ENCODE data around the gene COX5B.
"Not testable (repeated sequence)": the region's sequence is repeated elsewhere in the genome, so short reads cannot be mapped to it uniquely, and the experiment has no call there.

COX5B gene

GRCh38 chr2:97663962-97664635 is 18.2 kb downstream of the COX5B start, which contains the start of gene ACTR1B:
ACTR1B (minus strand) TSS chr2:97664044; CDS start chr2:97663890, 154 bp downstream.
- Histone ChIP-seq H3K9me3 (ENCODE audit: severe bottlenecking) (no peaks in the 10 kb centered on the region), H3K4me1 (ENCODE audit: insufficient read depth, poor library complexity, severe bottlenecking) (no peaks in the 10 kb centered on the region), H3K4me3 (ENCODE audit: severe bottlenecking) (peak within 1 kb of the TSS; percentile 85), H3K27me3 (ENCODE audit: insufficient read depth, poor library complexity, severe bottlenecking) (no peaks in the 10 kb centered on the region), H3K36me3 (ENCODE audit: low read depth) (peaks cover 15% of the 10 kb centered on the region), H3K27ac (ENCODE audit: poor library complexity, severe bottlenecking) (peak within 1 kb of the TSS; percentile 88)
- DNase-seq (ENCODE audit: low spot score) (peak; percentile 97), ATAC-seq (ENCODE audit: low read depth) (peak; percentile 86)
- peak; percentile 77 for TF ChIP-seq CTCF (IDR thresholded peaks at IDR 0.05; ENCODE audit: poor library complexity, severe bottlenecking)

DNA sequence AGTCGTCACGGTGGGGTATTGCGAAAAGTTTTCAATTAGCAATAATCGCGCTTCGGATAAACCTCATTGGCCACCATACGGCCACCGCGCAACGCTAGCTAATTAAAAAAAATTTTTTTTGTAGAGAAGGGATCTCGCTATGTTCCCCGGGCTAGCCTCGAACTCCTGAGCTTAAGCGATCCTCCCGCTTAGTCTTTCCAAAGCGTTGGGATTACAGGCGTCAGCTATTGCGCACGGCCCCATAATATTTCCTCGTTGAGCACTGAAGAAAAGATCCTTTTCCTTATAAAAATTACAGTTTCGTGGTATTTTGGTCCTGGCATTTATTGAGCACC is 18.7 kb downstream of the COX5B start:
- peak overlapping the region; percentile 88 for H3K27ac ChIP-seq (ENCODE audit: poor library complexity, severe bottlenecking)
- H3K4me3 ChIP-seq (ENCODE audit: severe bottlenecking) = peak overlapping the region; percentile 85
- DNase-seq (ENCODE audit: low spot score) (no peak), ATAC-seq (ENCODE audit: low read depth) (no peak)
- no peaks in the 10 kb centered on the region for H3K9me3 ChIP-seq (ENCODE audit: severe bottlenecking)
- no peaks in the 10 kb centered on the region for H3K4me1 ChIP-seq (ENCODE audit: insufficient read depth, poor library complexity, severe bottlenecking)
- no peaks in the 10 kb centered on the region for H3K27me3 ChIP-seq (ENCODE audit: insufficient read depth, poor library complexity, severe bottlenecking)
- peak; percentile 52 for TF ChIP-seq CTCF (IDR thresholded peaks at IDR 0.05; ENCODE audit: poor library complexity, severe bottlenecking)
- peaks cover 14% of the 10 kb centered on the region for H3K36me3 ChIP-seq (ENCODE audit: low read depth)

DNA sequence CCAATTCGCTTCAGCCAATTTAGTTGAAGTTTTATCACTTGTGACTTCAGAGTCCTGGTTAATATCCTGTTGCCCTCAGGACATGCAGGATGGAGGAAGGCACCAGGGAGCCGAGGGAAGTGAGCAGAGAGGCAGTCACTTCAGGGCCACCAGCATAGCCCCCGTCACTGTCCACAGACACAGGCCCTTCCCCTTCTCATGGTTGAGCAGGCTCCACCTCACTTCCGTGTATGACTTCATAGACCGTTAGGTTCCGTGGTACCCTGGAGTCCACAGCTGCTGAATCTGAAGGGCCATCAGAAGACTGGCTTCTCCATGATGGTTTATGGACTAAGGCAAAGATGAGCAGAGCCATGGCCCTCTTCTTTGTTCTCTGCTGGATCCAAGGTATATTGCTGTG is 23.6 kb downstream of the COX5B start, which contains the start of gene C2orf92:
TSS of gene C2orf92 (plus strand) at position 266 of the 400 bp plus-strand sequence. CDS start at position 342, 76 bp downstream.
- H3K4me3 ChIP-seq (ENCODE audit: severe bottlenecking) = no peak within 1 kb of the TSS
- no peak within 1 kb of the TSS for H3K27ac ChIP-seq (ENCODE audit: poor library complexity, severe bottlenecking)
- DNase-seq (ENCODE audit: low spot score) (no peak), ATAC-seq (ENCODE audit: low read depth) (no peak)
- no peaks in the 10 kb centered on the region for H3K27me3 ChIP-seq (ENCODE audit: insufficient read depth, poor library complexity, severe bottlenecking)
- no peak for TF ChIP-seq CTCF (IDR thresholded peaks at IDR 0.05; ENCODE audit: poor library complexity, severe bottlenecking)
- no peaks in the 10 kb centered on the region for H3K9me3 ChIP-seq (ENCODE audit: severe bottlenecking)
- H3K4me1 ChIP-seq (ENCODE audit: insufficient read depth, poor library complexity, severe bottlenecking) = no peaks in the 10 kb centered on the region
- H3K36me3 ChIP-seq (ENCODE audit: low read depth) = no peaks in the 10 kb centered on the region

DNA sequence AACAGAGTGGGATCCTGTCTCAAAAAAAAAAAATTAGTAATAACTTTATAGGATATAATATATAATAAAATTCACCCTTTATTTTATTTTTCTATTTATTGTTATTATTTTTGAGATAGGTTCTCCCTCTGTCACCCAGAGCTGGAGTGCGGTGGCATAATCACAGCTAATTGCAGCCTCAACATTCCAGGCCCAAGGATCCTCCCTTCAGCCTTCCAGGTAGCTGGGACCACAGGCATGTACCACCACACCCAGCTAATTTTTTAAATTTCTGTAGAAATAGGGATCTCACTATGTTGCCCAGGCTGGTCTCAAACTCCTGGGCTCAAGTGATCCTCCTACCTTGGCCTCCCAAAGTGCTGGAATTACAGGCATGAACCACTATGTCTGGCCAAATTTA is 24.6 kb downstream of the COX5B start:
- H3K27me3 ChIP-seq (ENCODE audit: insufficient read depth, poor library complexity, severe bottlenecking) = no peaks in the 10 kb centered on the region
- DNase-seq (ENCODE audit: low spot score) = no peak
- no peaks in the 10 kb centered on the region for H3K36me3 ChIP-seq (ENCODE audit: low read depth)
- no peak overlapping the region for H3K4me3 ChIP-seq (ENCODE audit: severe bottlenecking)
- no peak for TF ChIP-seq CTCF (IDR thresholded peaks at IDR 0.05; ENCODE audit: poor library complexity, severe bottlenecking)
- ATAC-seq (ENCODE audit: low read depth) = no peak
- H3K9me3 ChIP-seq (ENCODE audit: severe bottlenecking) = no peaks in the 10 kb centered on the region
- no peak overlapping the region for H3K27ac ChIP-seq (ENCODE audit: poor library complexity, severe bottlenecking)
- H3K4me1 ChIP-seq (ENCODE audit: insufficient read depth, poor library complexity, severe bottlenecking) = no peaks in the 10 kb centered on the region

DNA sequence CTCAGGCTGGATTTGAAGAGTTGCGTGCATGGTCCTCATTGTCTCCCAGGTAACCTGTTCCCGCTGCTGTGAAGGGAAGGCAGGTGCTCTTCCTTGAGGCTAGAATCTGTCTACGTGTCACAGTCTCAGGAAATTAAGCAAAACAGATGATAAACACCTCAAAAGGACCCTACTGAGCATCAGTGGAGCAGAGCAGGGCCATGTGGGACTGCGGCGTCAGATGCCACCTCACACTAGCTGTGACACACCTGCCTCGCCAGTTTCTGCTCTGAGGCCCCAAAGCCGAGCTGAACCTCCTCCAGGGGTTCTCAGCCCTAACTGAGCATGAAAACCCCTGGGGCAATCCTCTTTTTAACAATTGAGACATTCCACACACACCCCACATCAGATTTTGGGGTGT is 25.7 kb downstream of the COX5B start:
- ATAC-seq (ENCODE audit: low read depth) (no peak), DNase-seq (ENCODE audit: low spot score) (no peak)
- Histone ChIP-seq H3K27ac (ENCODE audit: poor library complexity, severe bottlenecking) (no peak overlapping the region), H3K4me3 (ENCODE audit: severe bottlenecking) (no peak overlapping the region), H3K4me1 (ENCODE audit: insufficient read depth, poor library complexity, severe bottlenecking) (no peaks in the 10 kb centered on the region), H3K9me3 (ENCODE audit: severe bottlenecking) (no peaks in the 10 kb centered on the region), H3K27me3 (ENCODE audit: insufficient read depth, poor library complexity, severe bottlenecking) (no peaks in the 10 kb centered on the region), H3K36me3 (ENCODE audit: low read depth) (no peaks in the 10 kb centered on the region)
- TF ChIP-seq CTCF (IDR thresholded peaks at IDR 0.05; ENCODE audit: poor library complexity, severe bottlenecking) = no peak

DNA sequence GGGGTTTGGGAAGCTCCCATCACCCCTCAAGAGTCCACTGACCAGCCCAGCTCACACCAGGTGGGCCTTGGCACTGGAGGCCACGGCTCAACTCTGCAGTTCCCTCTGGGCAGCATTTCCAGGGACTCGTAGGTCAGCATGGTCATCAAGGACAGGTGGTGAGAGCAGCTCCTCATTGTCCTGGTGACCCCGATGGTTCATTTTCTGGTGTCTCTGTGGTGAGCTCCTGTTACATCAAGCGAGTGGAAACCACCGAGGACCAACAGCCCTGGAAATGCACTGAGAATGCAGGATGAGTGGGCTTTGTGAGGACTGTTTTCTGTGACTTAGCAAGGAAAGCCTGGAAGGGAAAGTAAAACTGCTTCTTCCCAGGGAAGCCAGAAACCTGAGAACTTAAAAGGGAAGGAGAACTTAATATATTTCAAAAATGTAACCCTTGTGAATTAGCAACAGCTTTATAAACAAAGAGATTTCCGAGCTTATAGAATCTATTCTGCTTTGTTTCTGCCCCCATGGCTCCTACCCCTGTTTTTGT is 26.8 kb downstream of the COX5B start:
- not testable (repeated sequence) for H3K36me3 ChIP-seq (ENCODE audit: low read depth); H3K9me3 ChIP-seq (ENCODE audit: severe bottlenecking); H3K27ac ChIP-seq (ENCODE audit: poor library complexity, severe bottlenecking); H3K4me1 ChIP-seq (ENCODE audit: insufficient read depth, poor library complexity, severe bottlenecking); H3K4me3 ChIP-seq (ENCODE audit: severe bottlenecking); DNase-seq (ENCODE audit: low spot score); ATAC-seq (ENCODE audit: low read depth); H3K27me3 ChIP-seq (ENCODE audit: insufficient read depth, poor library complexity, severe bottlenecking)

Measured in RWPE2 (cell line).